H1 (cell line): ENCODE results near the gene EYA4. TPM values are rescaled to one million over a fixed set of nuclear protein-coding genes. Genes with fewer than 3 reads are reported as not detected.

Source experiments
- ASH2L ChIP-seq: fragments of 200-600, 300-600 bp; sonication (generic); IDR thresholded peaks from one replicate; pipeline ENCODE4 v1.7.1; 2017; ENCODE audit warnings: low read length
- BACH1 ChIP-seq: IDR thresholded peaks from 2 replicates; pipeline ENCODE4 v1.6.1; 2012; ENCODE audit warnings: low read length, improper control_type of control experiment
- CBX8 ChIP-seq: fragments of 300-800, 300-1000 bp; sonication (generic); IDR thresholded peaks from 2 replicates; pipeline ENCODE4 v1.7.1; 2016; ENCODE audit warnings: low read depth, low read length, borderline replicate concordance
- CHD7 ChIP-seq: fragments of 300-600 bp; sonication (generic); IDR thresholded peaks from 2 replicates; pipeline ENCODE4 v1.7.1; 2012; ENCODE audit warnings: low read length, moderate library complexity, mild to moderate bottlenecking, inconsistent platforms; ENCODE audit not compliant: insufficient replicate concordance
- GABPA ChIP-seq: IDR thresholded peaks from 2 replicates; pipeline ENCODE4 v1.6.1; 2011; ENCODE audit warnings: mild to moderate bottlenecking, low read length, moderate library complexity, borderline replicate concordance; ENCODE audit not compliant: insufficient read depth
- GTF2F1 ChIP-seq: IDR thresholded peaks from 2 replicates; pipeline ENCODE4 v1.6.1; 2012; ENCODE audit warnings: low read depth, low read length, improper control_type of control experiment, borderline replicate concordance
- JUN ChIP-seq: IDR thresholded peaks from 2 replicates; pipeline ENCODE4 v1.6.1; 2011; ENCODE audit warnings: low read depth, mild to moderate bottlenecking, improper control_type of control experiment, low read length
- JUND ChIP-seq: IDR thresholded peaks from 2 replicates; pipeline ENCODE4 v1.6.1; 2011; ENCODE audit warnings: mild to moderate bottlenecking, improper control_type of control experiment, low read length
- POLR2AphosphoS5 ChIP-seq: IDR thresholded peaks from 2 replicates; pipeline ENCODE4 v1.6.1; 2011; ENCODE audit warnings: low read depth, low read length
- SAP30 ChIP-seq: fragments of 300-600 bp; sonication (generic); IDR thresholded peaks from 2 replicates; pipeline ENCODE4 v1.7.1; 2012; ENCODE audit warnings: low read length, moderate library complexity, mild to moderate bottlenecking, inconsistent platforms; ENCODE audit not compliant: insufficient read depth, insufficient replicate concordance
- SP2 ChIP-seq: IDR thresholded peaks from 2 replicates; pipeline ENCODE4 v1.6.1; 2012; ENCODE audit warnings: mild to moderate bottlenecking, low read length, inconsistent platforms
- SP4 ChIP-seq: IDR thresholded peaks from 2 replicates; pipeline ENCODE4 v1.6.1; 2012; ENCODE audit warnings: low read length, inconsistent platforms
- SUZ12 ChIP-seq: fragments of 200-600 bp; sonication (generic); IDR thresholded peaks from 2 replicates; pipeline ENCODE4 v1.6.1; 2012; ENCODE audit warnings: mild to moderate bottlenecking, inconsistent platforms, low read length, moderate library complexity, mixed read lengths
- polyA plus RNA-seq, 7 experiments: library from polyadenylated mRNA; depleted of rRNA in 3 of 7; stranded (reverse) in 5 of 7; unstranded in 2 of 7; fragments of >200 nt in 5 of 7; fragments of 200-250 nt in 2 of 7; gene quantifications; 1 replicate in 5 of 7; 2 replicates in 1 of 7; 4 replicates in 1 of 7; pipeline versions ENCODE4 v1.2.1 to v1.2.3, GENCODE V29; 2011 to 2013; ENCODE audit warnings: missing spikeins in 2 of 7, mixed read lengths in 2 of 7
- total RNA-seq: library from RNA; stranded (reverse); fragmentation: NEBNext Ultra II Directional; extraction: Animal tissue kit (Norgen Biotek cat#: 25700); gene quantifications from 2 replicates; pipeline ENCODE4 v1.2.1, GENCODE V29; 2021

The EYA4 gene
- total and polyA plus RNA-seq, 2 of the 8 experiments (the other 6 are each of a cell fraction or from before 2014, with no cell fraction given) = 0.06 to 0.17 TPM

- TF ChIP-seq CHD7 = no peak
- TF ChIP-seq SP4 = no peak
- no peak for TF ChIP-seq POLR2AphosphoS5
- no peak for TF ChIP-seq CBX8
- TF ChIP-seq JUN = no peak
- no peak for TF ChIP-seq SP2
- no peak for TF ChIP-seq GABPA
- no peak for TF ChIP-seq SAP30
- no peak for TF ChIP-seq JUND
- no peak for TF ChIP-seq ASH2L
- no peak for TF ChIP-seq BACH1
- TF ChIP-seq SUZ12 = no peak
- TF ChIP-seq GTF2F1 = no peak
Measured at GRCh38 chr6:133275213-133275612, 34.1 kb downstream of the EYA4 start (continued).
